Activated naive CD8-positive, alpha-beta T cell treated with anti-CD3 and anti-CD28 coated beads, Interleukin-2, amount 50 U/mL, for 16 hours (primary cell): ENCODE data around the gene ANKS3.

Experiments
- DNase-seq: peaks from one replicate; pipeline ENCODE4 v3.0.0-alpha.2; 2020; ENCODE audit warnings: low read depth, low spot score

ANKS3 gene

DNA sequence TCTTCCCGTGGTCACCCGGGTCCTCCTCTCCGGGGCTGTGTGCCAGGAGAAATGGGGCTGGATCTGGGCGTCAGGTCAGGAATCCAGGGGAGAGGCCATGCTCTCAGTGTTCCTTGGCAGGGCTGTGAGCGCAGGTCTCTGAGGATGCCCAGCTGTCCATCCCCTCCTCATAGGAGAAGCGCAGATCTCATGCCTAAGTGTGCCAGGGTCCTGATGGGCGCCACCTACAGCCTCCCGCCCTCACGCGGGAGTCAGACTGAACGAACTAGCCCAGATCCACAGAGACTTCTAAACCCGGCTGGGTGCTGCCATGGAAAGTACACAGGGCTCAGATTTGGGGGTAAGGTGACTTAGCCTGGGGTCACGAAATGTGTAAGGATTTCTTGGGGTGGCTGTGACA lies 85.2 kb downstream of the ANKS3 start:
- DNase-seq = no peak

DNA sequence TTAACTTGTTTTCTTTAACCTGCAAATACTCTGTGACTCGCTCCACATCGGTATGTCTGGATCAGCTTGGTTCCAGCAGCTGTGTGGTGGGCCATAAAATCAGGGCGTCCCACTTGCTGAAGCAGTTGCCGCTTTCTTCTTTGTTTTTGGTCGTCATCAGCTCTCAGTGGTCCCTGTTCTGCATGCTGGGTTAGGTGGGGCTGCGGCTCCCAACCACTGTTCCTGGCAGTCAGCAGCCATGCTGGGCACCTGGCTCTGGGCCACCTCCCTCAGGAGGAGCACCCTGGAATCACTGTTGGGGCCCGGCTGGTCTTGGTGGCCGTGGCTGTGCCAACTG lies 86.5 kb downstream of the ANKS3 start:
- no peak for DNase-seq

DNA sequence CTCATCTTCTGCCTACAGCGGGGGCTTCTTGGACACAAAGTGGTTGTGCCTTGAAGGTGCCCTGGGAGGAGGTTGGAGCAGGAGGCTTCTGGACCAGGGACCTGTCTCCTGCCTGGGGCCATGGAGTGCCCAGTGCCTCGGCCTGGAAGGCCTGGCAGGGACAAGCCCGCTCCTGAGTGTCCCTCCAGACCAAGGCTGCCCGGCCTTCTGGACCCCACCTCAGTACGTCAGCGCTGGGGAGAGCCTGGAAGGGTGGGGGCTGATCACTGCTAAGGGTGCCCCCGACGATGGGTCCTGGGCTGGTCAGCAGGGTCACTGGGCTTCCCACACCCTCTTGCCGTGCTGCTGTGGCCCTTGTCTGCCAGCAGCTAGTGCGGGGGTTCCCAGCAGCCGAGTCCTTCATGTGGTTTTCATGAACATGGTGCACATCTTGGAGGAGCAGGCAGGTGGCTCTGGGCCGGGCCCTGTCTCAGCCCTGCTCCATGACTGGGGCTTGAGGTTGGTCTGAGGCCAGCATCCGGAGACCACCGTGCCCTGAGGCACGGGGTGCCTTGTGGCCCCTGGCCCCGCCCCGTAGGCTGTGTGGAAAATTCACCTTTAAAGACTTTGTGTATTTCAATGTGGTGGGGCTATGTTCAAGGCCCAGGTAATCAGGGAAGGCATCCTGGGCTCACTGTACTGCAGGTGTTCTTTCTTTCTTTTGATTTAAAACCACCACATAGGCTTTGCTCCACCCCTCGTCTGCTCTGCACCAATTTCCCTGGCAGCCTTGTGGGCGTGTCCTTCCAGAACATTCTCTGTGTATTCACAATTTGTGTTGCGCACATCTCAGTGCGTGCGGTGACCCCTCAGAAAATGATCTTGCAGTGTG lies 87.1 kb downstream of the ANKS3 start:
- no peak for DNase-seq
